ENCODE results near the gene TSEN2. TPM values are rescaled to one million over a fixed set of nuclear protein-coding genes. Genes with fewer than 3 reads are reported as not detected.

TSEN2 gene
- total and polyA plus RNA-seq, 9 of the 15 experiments (the other 6 are each of a cell fraction or from before 2014, with no cell fraction given): 38.5 to 76.3 (median 46.6) TPM

GRCh38 chr3:12558706-12559105 lies 74.4 kb downstream of the TSEN2 start:
- intact Hi-C loops (cut with micrococcal nuclease): loop anchor here (5.0 kb wide), 2 partner anchors 104 to 284 kb away; partner anchors contain the start of genes RAF1 and RPL32
- Histone ChIP-seq H3K9ac (ENCODE audit: insufficient read depth in 1 of 2, low read depth in 2 of 2, low read length in 2 of 2) (peak overlapping the region; percentile 41 to 82; a peak in 3 of 4 replicates), H3K4me2 (ENCODE audit: insufficient read depth, low read length) (peak overlapping the region; percentile 94), H3K9me1 (ENCODE audit: control insufficient read depth, insufficient read depth, low read length) (peaks cover 7% of the 10 kb centered on the region), H3K27ac (ENCODE audit: extremely low read depth, low read depth, low read length) (no peak overlapping the region; the same call in 2 of the 3 replicates), H4K20me1 (replicated peaks; ENCODE audit: control insufficient read depth, insufficient read depth, low read length) (peaks cover 51% of the 10 kb centered on the region), H3K4me1 (replicated peaks in 1 of 2; ENCODE audit: control insufficient read depth in 2 of 2, insufficient read depth in 2 of 2, low read length in 2 of 2) (peaks cover 17 to 27% of the 10 kb centered on the region in 2 experiments), H3K4me3 (peak overlapping the region; percentile 82), H2AFZ (ENCODE audit: low read depth, low read length) (no peak overlapping the region), H3K36me3 (ENCODE audit: control insufficient read depth, insufficient read depth, low read length) (no peaks in the 10 kb centered on the region), H3K9me3 (replicated peaks; ENCODE audit: control insufficient read depth, insufficient read depth, low read depth, low read length) (no peaks in the 10 kb centered on the region), H3K79me2 (ENCODE audit: control insufficient read depth, insufficient read depth, low read length) (peaks cover 66% of the 10 kb centered on the region), H3K27me3 (ENCODE audit: control insufficient read depth in 2 of 2, insufficient read depth in 2 of 2, low read length in 2 of 2) (no peaks in the 10 kb centered on the region)
- ChIA-PET CTCF (ENCODE audit: low intra/inter-chr PET ratio) (no interaction called here), POLR2A (interaction anchor here (1.1 to 5.5 kb wide), 8 partner anchors 10 to 318 kb away, joined by 3 to 25 read pairs (median 4); partner anchors contain the start of gene MKRN2OS)
- peak in 1 of 4 experiments; percentile 47 for DNase-seq (ENCODE audit: extremely low read depth in 1 of 4, low spot score in 3 of 4)
- TSS peak; percentile 33 for BruUV-seq (replicated peaks)
- in situ Hi-C loops (cut with MboI): no loop called here
- TF ChIP-seq GABPB2 (CRISPR knock-in tag; conservative IDR thresholded peaks at IDR 0.05) (no peak), L3MBTL2 (IDR thresholded peaks at IDR 0.05) (0 out of 2 replicates have a peak, but pooled peaks have one; percentile 18)
- FAIRE-seq: no peak
- no peak for ATAC-seq
- WGBS (ENCODE audit: insufficient coverage, low coverage, missing lambda C conversion rate): 15% methylated on average over 4 of the region's 4 CpGs

GRCh38 chr3:12559520-12559919 lies 75.2 kb downstream of the TSEN2 start:
- no TSS peak for BruUV-seq (replicated peaks)
- CTCF ChIA-PET (ENCODE audit: low intra/inter-chr PET ratio): no interaction called here

More at GRCh38 chr3:12559520-12559919, 75.2 kb downstream of the TSEN2 start:
- in situ Hi-C loops (cut with MboI) (no loop called here), intact Hi-C loops (cut with micrococcal nuclease) (loop anchor here (5.0 kb wide), 2 partner anchors 103 to 283 kb away; partner anchors contain the start of genes RAF1 and RPL32)
- Histone ChIP-seq H3K79me2 (ENCODE audit: control insufficient read depth, insufficient read depth, low read length) (peaks cover 74% of the 10 kb centered on the region), H3K27me3 (ENCODE audit: control insufficient read depth in 2 of 2, insufficient read depth in 2 of 2, low read length in 2 of 2) (no peaks in the 10 kb centered on the region), H3K36me3 (ENCODE audit: control insufficient read depth, insufficient read depth, low read length) (peaks cover 2% of the 10 kb centered on the region; the same call in 1 of the 3 replicates), H4K20me1 (replicated peaks; ENCODE audit: control insufficient read depth, insufficient read depth, low read length) (peaks cover 51% of the 10 kb centered on the region), H3K9me1 (ENCODE audit: control insufficient read depth, insufficient read depth, low read length) (peaks cover 7% of the 10 kb centered on the region), H3K4me1 (replicated peaks in 1 of 2; ENCODE audit: control insufficient read depth in 2 of 2, insufficient read depth in 2 of 2, low read length in 2 of 2) (peaks cover 13 to 27% of the 10 kb centered on the region in 2 experiments), H3K9ac (ENCODE audit: insufficient read depth in 1 of 2, low read depth in 2 of 2, low read length in 2 of 2) (peak overlapping the region in 1 of 2 experiments; percentile 82; a peak in 1 of 4 replicates), H3K4me3 (no peak overlapping the region), H3K4me2 (ENCODE audit: insufficient read depth, low read length) (peak overlapping the region; percentile 94; the same call in 1 of the 2 replicates), H3K9me3 (replicated peaks; ENCODE audit: control insufficient read depth, insufficient read depth, low read depth, low read length) (no peaks in the 10 kb centered on the region), H2AFZ (ENCODE audit: low read depth, low read length) (no peak overlapping the region), H3K27ac (ENCODE audit: extremely low read depth, low read depth, low read length) (no peak overlapping the region)
- FAIRE-seq (no peak), ATAC-seq (no peak), DNase-seq (ENCODE audit: extremely low read depth in 1 of 4, low spot score in 3 of 4) (peak in 1 of 4 experiments; percentile 35)
- WGBS (ENCODE audit: insufficient coverage, low coverage, missing lambda C conversion rate): 37% methylated on average over 3 of the region's 3 CpGs
- TF ChIP-seq KDM1A (IDR thresholded peaks at IDR 0.05) (peak; percentile 64 to 70; a peak in 3 of 4 replicates), FOXA1 (IDR thresholded peaks at IDR 0.05; ENCODE audit: borderline replicate concordance) (no peak), CBX1 (IDR thresholded peaks at IDR 0.05; ENCODE audit: low read depth) (no peak), HDAC1 (IDR thresholded peaks at IDR 0.05) (peak in 1 of 2 experiments; percentile 43; a peak in 1 of 4 replicates), PKNOX1 (IDR thresholded peaks at IDR 0.05) (peak; percentile 66), PBX2 (CRISPR knock-in tag; IDR thresholded peaks at IDR 0.05; ENCODE audit: low read depth) (no peak), PBX2 (tag; conservative IDR thresholded peaks at IDR 0.05; ENCODE audit: low read depth) (peak; percentile 28; the same call in 1 of the 2 replicates), C11orf30 (IDR thresholded peaks at IDR 0.05; ENCODE audit: low read depth) (no peak)
- POLR2A ChIA-PET: interaction anchor here (1.1 to 1.6 kb wide), 4 partner anchors 9 to 273 kb away, joined by 3 to 4 read pairs (median 4); no protein-coding TSS in a partner anchor

Measured in K562 (cell line).